ENCODE measurements around the gene SLC22A13.

The SLC22A13 gene

DNA sequence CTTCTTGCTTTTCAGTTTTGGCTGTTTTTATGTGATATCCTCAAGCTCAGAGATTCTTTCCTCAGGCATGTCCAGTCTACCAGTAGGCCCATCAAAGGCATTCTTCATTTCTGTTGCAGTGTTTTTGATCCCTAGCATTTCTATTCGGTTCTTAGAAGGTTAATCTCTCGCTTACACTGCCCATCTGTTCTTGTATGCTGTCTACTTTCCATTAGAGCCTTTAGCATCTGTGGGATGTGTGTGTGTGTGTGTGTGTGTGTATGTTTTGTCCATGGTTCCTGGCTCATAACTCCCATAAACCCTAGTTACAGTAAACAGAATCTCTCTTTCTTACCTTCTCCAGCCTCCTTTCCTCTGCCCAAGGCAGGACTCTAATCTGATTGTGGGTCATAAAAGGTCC, 5.1 kb upstream of the SLC22A13 start:
- in situ Hi-C loops (cut with MboI; ENCODE audit: low pct_unique_long_range_greater_than_20kb, low sequenced_read_pairs), result no loop called here
- no peak for DNase-seq

- in situ Hi-C loops (cut with MboI; ENCODE audit: low pct_unique_long_range_greater_than_20kb, low sequenced_read_pairs), result no loop called here
- DNase-seq, result no peak
Observed at GRCh38 chr3:38264353-38264771, 1.2 kb upstream of the SLC22A13 start.

DNA sequence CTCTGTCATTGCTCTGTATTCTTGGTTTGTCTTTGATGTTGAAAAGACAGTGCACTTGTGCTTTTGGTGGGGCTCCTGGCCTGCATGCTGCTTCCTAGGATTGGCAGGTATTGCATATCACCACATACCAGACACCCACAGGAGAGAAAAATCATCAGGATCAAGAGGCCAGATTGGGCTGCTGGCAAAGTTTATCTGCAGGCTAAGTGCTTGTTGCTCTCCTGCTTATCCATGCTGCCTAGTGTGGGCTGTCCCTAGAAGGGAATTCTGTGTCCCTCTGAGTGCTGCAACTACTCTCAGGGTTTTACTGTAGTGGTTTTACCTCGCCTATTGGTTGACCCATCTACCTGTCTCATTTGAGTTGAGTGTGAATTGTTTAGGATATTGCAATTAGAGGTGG, 833 bp upstream of the SLC22A13 start:
- DNase-seq, result no peak
- in situ Hi-C loops (cut with MboI; ENCODE audit: low pct_unique_long_range_greater_than_20kb, low sequenced_read_pairs), result no loop called here

GRCh38 chr3:38266810-38267209, 1.2 kb downstream of the SLC22A13 start:
- in situ Hi-C loops (cut with MboI; ENCODE audit: low pct_unique_long_range_greater_than_20kb, low sequenced_read_pairs), result no loop called here
- DNase-seq, result no peak

DNA sequence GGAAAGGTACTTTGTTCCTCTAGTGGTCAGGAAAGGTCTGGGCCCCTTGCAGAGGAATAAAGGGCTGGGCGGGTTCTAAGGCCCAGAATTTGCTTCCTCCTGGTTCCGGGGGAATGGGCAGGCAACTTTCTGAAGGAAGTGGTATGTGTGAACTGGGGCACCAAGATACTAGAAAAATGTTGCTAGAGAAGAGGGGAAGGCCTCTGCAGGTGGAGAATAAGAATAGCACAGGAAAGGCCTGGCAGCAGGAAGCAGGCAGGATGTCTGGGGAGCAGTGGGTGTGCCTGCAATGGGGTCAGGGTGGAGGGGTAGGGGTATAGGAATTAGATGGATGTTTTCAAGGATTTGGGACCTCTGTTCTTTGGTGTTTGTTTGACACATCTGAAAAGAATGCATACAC, 2.0 kb downstream of the SLC22A13 start:
- in situ Hi-C loops (cut with MboI; ENCODE audit: low pct_unique_long_range_greater_than_20kb, low sequenced_read_pairs), result no loop called here
- DNase-seq, result peak; percentile 40

DNA sequence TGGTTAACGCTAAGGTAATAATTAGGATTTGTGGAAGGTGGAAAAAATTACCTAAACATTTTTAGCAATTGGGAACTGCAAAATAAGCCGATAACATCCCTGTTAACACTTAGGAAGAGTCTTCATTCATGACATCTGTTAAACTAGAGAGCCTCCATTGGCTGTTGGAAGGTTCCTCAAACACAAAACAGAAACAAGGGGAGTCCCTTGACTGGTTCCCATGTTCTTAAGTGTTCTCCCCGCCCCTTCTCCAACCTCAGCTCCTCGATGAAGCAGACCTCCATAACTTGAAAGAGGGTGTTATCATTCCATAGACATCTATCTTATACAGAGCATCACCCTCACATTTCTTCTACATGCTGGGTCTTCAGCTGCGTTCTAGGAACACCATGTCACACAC, 2.5 kb downstream of the SLC22A13 start:
- in situ Hi-C loops (cut with MboI; ENCODE audit: low pct_unique_long_range_greater_than_20kb, low sequenced_read_pairs), result no loop called here
- DNase-seq, result no peak

GRCh38 chr3:38268522-38268921, 2.9 kb downstream of the SLC22A13 start:
- peak; percentile 55 for DNase-seq
- in situ Hi-C loops (cut with MboI; ENCODE audit: low pct_unique_long_range_greater_than_20kb, low sequenced_read_pairs), result no loop called here

DNA sequence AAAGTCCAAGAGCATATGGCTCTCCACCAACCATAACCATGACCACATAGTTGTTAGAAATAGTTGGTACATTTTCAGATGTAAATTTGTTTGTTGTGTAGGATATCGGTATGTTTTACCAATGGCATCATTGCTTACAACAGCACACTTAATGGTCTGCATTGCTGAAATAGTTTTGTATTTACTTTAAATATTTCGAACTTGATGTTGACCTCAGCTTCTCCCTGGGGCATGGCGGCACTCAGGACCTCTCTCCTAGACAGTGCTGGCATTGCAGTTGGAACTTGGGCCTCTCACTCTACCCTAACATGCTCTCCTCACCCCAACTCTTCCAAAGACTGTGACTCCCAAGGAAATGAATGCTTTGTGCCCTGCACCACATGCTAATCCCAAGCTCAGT, 5.0 kb downstream of the SLC22A13 start:
- in situ Hi-C loops (cut with MboI; ENCODE audit: low pct_unique_long_range_greater_than_20kb, low sequenced_read_pairs), result no loop called here

GRCh38 chr3:38271553-38271952, 5.9 kb downstream of the SLC22A13 start:
- DNase-seq, result no peak
- in situ Hi-C loops (cut with MboI; ENCODE audit: low pct_unique_long_range_greater_than_20kb, low sequenced_read_pairs), result no loop called here

More for the DNA sequence above, 5.0 kb downstream of the SLC22A13 start:
- no peak for DNase-seq

DNA sequence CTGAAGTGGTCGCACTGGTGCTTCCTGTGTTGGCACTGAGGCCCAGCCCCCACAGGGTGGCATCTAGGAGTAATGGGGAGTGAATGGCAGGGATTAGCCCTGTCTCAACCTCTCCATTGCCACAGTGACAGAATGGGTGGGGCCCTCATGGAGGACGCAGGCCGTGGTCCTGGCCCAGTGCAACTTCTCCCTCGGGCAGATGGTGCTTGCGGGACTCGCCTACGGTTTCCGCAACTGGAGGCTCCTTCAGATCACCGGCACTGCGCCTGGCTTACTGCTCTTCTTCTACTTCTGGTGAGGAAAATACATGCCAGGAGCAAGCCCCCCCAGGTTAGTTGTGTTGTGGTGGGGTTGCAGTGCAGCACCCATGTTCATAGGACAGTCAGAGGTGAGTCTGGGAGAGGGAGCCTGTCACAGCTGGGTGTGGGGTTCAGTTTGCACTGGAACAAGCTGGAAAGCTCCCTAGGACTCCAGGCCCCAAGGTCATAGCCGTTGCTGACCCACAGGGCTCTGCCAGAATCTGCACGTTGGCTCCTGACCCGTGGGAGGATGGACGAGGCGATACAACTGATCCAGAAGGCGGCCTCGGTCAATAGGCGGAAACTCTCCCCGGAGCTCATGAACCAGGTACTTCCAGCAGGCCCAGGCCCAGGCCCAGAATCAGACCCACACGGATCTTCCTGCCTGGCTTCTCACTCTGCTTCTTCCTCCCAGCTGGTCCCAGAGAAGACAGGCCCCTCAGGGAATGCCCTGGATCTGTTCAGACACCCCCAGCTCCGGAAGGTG, 9.4 kb downstream of the SLC22A13 start:
- DNase-seq, result no peak
- in situ Hi-C loops (cut with MboI; ENCODE audit: low pct_unique_long_range_greater_than_20kb, low sequenced_read_pairs), result no loop called here

GRCh38 chr3:38275658-38276057, 10.0 kb downstream of the SLC22A13 start:
- in situ Hi-C loops (cut with MboI; ENCODE audit: low pct_unique_long_range_greater_than_20kb, low sequenced_read_pairs), result no loop called here
- DNase-seq, result no peak

DNA sequence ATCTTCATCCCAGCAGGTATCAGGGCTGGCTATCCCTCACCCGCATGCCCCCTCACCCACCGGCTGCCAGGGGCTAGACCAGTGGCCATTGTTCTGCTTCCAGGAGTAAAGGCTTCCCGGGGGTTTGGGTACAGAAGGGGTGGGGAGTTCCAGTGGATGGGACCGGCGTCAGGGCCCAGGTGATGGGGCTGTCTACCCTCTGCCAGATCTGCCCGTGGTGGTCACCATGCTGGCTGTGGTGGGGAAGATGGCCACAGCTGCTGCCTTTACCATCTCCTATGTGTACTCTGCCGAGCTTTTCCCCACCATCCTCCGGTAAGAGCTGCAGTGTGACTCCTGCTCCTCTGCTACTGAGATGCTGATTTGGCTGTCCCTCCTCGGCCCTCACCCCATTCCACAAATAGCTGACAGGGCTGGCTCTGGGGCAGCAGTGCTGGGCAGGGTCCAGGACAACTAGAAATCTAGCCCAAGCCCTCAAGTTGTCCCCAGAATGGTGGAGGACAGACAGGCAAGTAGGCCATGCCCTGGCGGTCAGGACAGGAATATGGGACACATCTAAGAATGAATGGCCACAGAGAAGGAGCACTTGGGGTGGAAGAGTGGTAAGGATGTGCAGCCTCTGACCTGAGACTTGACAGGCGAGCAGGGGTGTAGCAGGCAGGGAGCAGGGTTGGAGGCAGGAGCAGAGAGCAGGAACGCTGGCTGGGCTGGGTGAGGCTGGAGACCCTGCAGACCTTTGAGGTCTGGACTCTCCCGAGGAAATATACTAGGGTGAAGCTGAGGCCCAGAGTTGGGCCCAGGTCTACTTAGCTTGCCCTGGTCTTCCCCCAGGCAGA, 10.7 kb downstream of the SLC22A13 start:
- in situ Hi-C loops (cut with MboI; ENCODE audit: low pct_unique_long_range_greater_than_20kb, low sequenced_read_pairs), result no loop called here
- no peak for DNase-seq

DNA sequence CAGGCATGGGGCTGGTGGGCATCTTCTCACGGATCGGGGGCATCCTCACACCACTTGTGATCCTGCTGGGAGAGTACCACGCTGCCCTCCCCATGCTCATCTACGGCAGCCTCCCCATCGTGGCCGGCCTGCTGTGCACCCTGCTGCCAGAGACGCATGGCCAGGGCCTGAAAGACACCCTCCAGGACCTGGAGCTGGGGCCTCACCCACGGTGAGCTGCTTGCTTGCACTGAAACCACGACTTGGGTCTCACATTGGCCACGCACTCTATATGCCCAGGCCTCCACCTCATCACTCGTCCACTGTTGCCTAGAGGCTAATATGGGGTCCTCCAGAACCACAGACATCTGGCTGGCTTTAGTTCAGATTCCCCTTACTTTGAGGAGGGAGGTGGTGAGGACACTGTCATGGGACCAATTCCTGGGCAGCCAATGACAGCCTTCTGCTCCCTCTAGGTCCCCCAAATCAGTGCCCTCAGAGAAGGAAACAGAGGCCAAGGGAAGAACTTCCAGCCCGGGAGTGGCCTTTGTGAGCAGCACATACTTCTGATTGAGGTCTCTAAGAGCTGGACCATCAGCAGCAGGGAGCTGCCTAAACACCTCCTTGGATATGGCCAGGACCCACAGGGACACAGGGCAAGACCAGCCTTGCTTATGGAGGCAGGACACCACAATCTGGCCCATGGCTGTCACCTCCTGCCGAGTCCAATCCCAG, 11.5 kb downstream of the SLC22A13 start:
- DNase-seq, result no peak
- in situ Hi-C loops (cut with MboI; ENCODE audit: low pct_unique_long_range_greater_than_20kb, low sequenced_read_pairs), result no loop called here

GRCh38 chr3:38278841-38279240, 13.2 kb downstream of the SLC22A13 start:
- no peak for DNase-seq
- in situ Hi-C loops (cut with MboI; ENCODE audit: low pct_unique_long_range_greater_than_20kb, low sequenced_read_pairs), result no loop called here

DNA sequence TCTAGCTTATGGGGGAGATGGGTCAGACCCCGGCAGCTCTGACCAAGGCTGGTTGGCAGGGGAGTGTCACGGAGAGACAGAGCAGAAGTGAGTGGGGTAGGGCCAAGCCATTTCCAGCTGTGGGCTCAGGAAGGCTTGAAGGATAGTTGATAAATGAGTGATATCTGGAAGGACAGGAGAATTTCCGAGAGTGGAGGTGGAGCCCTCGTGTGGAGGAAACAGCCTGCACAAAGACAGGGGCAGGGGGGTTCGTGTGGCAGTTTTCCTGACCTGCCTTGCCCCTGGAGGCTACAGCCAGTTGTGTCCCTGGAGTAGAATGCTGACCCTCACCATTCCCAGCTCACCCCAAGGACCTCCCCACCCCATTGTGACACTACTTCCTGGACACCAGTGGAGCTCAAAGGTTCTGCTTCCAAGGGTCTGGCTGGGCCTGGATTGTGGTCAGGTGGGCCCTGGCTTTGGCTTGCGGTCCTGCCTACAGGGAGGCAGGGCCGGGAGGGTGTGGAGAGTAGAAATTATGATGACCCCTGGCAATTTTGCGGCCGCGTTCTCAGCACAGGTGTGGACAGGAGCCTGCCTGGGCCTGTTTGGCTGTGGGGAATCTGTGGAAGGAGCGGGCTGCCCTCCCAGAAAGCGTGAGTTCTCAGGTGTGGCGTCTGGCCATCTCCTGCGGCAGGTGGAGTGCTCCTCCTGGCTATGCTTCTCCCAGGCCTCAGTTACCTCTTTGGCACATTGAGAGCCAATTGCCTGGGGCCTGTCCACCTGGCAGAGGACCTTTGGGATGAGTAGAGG, 16.5 kb downstream of the SLC22A13 start, which contains the start of gene SLC22A14:
Gene SLC22A14, plus strand, starts transcription at position 400 of the 792 bp plus-strand sequence. CDS start 23,733 bp downstream, outside the sequence.
- no peak for DNase-seq
- in situ Hi-C loops (cut with MboI; ENCODE audit: low pct_unique_long_range_greater_than_20kb, low sequenced_read_pairs), result no loop called here

DNA sequence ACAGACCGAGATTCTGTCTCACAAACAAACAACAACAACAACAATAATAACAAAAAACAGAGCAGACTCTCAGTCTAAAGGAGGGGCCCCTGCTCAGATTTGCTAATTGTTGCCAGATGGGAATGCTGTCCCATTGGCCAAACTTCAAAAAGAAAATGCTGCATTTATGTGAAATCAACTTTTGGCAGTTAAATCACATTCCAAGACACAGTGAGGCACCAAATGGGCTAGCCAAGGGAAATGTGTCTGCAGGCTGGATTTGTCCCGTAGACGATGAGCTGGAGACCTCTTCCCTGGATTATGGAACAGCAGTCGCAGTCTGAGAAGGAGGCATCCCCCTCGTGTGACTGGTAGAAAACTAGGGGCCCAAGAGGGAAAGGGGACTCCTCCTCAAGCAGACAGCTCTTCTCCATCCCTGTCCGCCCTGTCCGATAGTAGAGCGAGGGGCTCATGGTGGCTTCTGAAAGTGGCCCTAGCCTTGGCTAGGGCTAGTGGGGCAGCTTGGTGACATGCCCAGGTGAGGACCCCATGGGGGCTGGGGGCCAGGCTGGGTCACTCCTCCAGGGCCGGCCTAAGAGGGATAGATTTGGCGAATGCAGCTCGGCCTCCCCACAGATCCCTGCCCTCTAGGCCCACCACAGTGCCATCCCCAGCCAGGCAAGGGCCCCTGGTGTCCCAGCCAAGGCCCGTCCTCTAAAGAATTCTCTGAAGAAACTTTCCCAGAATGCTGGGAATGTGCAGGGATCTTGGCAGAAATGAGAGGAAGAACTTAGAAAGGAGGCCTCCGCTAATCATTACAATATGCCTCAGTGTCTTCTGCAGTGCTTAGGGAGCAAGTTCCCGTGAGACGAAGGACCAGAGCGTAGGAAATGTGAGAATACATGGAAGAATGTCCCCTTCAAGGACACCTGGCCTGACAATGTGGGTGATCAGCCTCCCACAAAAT, 18.5 kb downstream of the SLC22A13 start:
- in situ Hi-C loops (cut with MboI; ENCODE audit: low pct_unique_long_range_greater_than_20kb, low sequenced_read_pairs), result no loop called here
- no peak for DNase-seq

DNA sequence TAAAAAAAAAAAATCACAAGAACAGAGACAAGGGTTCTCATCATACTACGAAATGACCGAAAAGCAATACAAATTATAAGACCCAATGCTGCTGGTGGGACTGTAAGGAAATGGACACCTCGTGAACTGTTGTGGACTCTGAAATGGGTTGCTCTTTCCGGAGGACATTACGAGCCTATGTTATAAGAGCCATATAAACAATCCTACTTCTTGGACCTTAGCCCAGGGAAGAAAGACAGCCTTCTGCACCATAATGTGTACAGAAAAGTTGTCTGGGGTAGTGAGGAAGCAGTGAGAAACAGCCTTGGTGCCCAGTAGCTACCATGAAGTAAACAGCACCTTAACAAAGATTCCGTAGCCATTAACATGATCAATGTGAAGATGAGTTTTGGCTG, 19.1 kb downstream of the SLC22A13 start:
- no peak for DNase-seq
- in situ Hi-C loops (cut with MboI; ENCODE audit: low pct_unique_long_range_greater_than_20kb, low sequenced_read_pairs), result no loop called here
